HepG2 (cell line): ENCODE measurements around the gene SMIM36. TPM values are rescaled to one million over a fixed set of nuclear protein-coding genes. Genes with fewer than 3 reads are reported as not detected.

Experiments
- AKNA ChIP-seq: sonication (generic); formaldehyde crosslinking; IDR thresholded peaks from 2 replicates; pipeline ENCODE4 v1.4.0; 2020; ENCODE audit warnings: missing genetic modification reagents, borderline replicate concordance
- ARHGAP35 ChIP-seq: sonication (generic); formaldehyde crosslinking; IDR thresholded peaks from 2 replicates; pipeline ENCODE4 v1.9.0; 2022; ENCODE audit warnings: mild to moderate bottlenecking, inconsistent platforms, moderate library complexity, missing genetic modification reagents, borderline replicate concordance
- DMTF1 ChIP-seq: sonication (generic); formaldehyde crosslinking; IDR thresholded peaks from 2 replicates; pipeline ENCODE4 v1.4.0; 2020; ENCODE audit warnings: mild to moderate bottlenecking, missing genetic modification reagents
- HNRNPUL1 ChIP-seq: fragments of 200-400 bp; formaldehyde crosslinking; IDR thresholded peaks from 2 replicates; pipeline ENCODE4 v1.6.1; 2017; ENCODE audit warnings: low read depth, mild to moderate bottlenecking, low read length, moderate library complexity
- KAT2B ChIP-seq: fragments of 150-350 bp; IDR thresholded peaks from 2 replicates; pipeline ENCODE4 v1.6.1; 2014; ENCODE audit warnings: low read depth, low read length, borderline replicate concordance
- KLF15 ChIP-seq: sonication (generic); formaldehyde crosslinking; IDR thresholded peaks from 2 replicates; pipeline ENCODE4 v1.8.1; 2023; ENCODE audit warnings: borderline replicate concordance, mild to moderate bottlenecking, inconsistent platforms, missing genetic modification reagents, mixed read lengths
- MNT ChIP-seq: fragments of 450-650 bp; IDR thresholded peaks from 2 replicates; pipeline ENCODE4 v1.6.1; 2016
- MTA3 ChIP-seq: sonication (generic); formaldehyde crosslinking; IDR thresholded peaks from 2 replicates; pipeline ENCODE4 v1.4.0; 2020; ENCODE audit warnings: missing genetic modification reagents
- NFE2L1 ChIP-seq: sonication (generic); formaldehyde crosslinking; IDR thresholded peaks from 2 replicates; pipeline ENCODE4 v1.4.0; 2020; ENCODE audit warnings: missing genetic modification reagents, mild to moderate bottlenecking, borderline replicate concordance
- NR2F2 ChIP-seq: IDR thresholded peaks from 2 replicates; pipeline ENCODE4 v1.6.1; 2012; ENCODE audit warnings: low read depth, inconsistent platforms, borderline replicate concordance
- PHF8 ChIP-seq: sonication (generic); formaldehyde crosslinking; IDR thresholded peaks from 2 replicates; pipeline ENCODE4 v1.5.0; 2020; ENCODE audit warnings: missing genetic modification reagents
- RAD21 ChIP-seq: fragments of 450-650 bp; formaldehyde crosslinking; IDR thresholded peaks from 2 replicates; pipeline ENCODE4 v1.5.0; 2020; ENCODE audit warnings: mild to moderate bottlenecking
- TEF ChIP-seq: sonication (generic); formaldehyde crosslinking; IDR thresholded peaks from 2 replicates; pipeline ENCODE4 v1.5.0; 2020; ENCODE audit warnings: missing genetic modification reagents
- TSC22D2 ChIP-seq: sonication (generic); formaldehyde crosslinking; IDR thresholded peaks from 2 replicates; pipeline ENCODE4 v1.5.1; 2020; ENCODE audit warnings: missing genetic modification reagents, mild to moderate bottlenecking, borderline replicate concordance
- ZMAT5 ChIP-seq: sonication (generic); formaldehyde crosslinking; IDR thresholded peaks from 2 replicates; pipeline ENCODE4 v1.5.0; 2020; ENCODE audit warnings: mild to moderate bottlenecking, low read depth, missing genetic modification reagents, borderline replicate concordance
- ZNF264 ChIP-seq: sonication (generic); formaldehyde crosslinking; IDR thresholded peaks from 2 replicates; pipeline ENCODE4 v1.4.0; 2020; ENCODE audit warnings: missing genetic modification reagents
- ZNF550 ChIP-seq: sonication (generic); formaldehyde crosslinking; IDR thresholded peaks from 2 replicates; pipeline ENCODE4 v1.4.0; 2020; ENCODE audit warnings: mild to moderate bottlenecking, missing genetic modification reagents, borderline replicate concordance
- ZNF678 ChIP-seq: sonication (generic); formaldehyde crosslinking; IDR thresholded peaks from 2 replicates; pipeline ENCODE4 v1.4.0; 2020; ENCODE audit warnings: mild to moderate bottlenecking, missing genetic modification reagents
- ZNF720 ChIP-seq: sonication (generic); formaldehyde crosslinking; IDR thresholded peaks from 2 replicates; pipeline ENCODE4 v1.4.0; 2020; ENCODE audit warnings: missing genetic modification reagents
- ZNF782 ChIP-seq: sonication (generic); formaldehyde crosslinking; IDR thresholded peaks from 2 replicates; pipeline ENCODE4 v1.4.0; 2020; ENCODE audit warnings: missing genetic modification reagents, mild to moderate bottlenecking, borderline replicate concordance
- polyA plus RNA-seq, 8 experiments: library from polyadenylated mRNA; depleted of rRNA in 3 of 8; stranded (reverse) in 7 of 8; unstranded in 1 of 8; fragments of >200 nt; fragmentation: Illumina TruSeq in 4 of 8; extraction: Trizol in 4 of 8; gene quantifications; 2 replicates each; pipeline versions ENCODE4 v1.2.1 to v1.2.3, GENCODE V29; 2011 to 2016; ENCODE audit warnings: low read depth in 4 of 8, missing spikeins in 1 of 8, mixed read lengths in 1 of 8; ENCODE audit not compliant: insufficient read depth in 1 of 8
- total RNA-seq, 5 experiments: library from RNA; depleted of rRNA; stranded (reverse); fragments of >200 nt; fragmentation: Illumina TruSeq; extraction: Trizol; gene quantifications; 2 replicates each; pipeline ENCODE4 v1.2.3, GENCODE V29; 2016; ENCODE audit warnings: low read depth in 1 of 5

The SMIM36 gene
- total and polyA plus RNA-seq, 2 of the 13 experiments (the other 11 are each of a cell fraction or from before 2014, with no cell fraction given): not detected

- TF ChIP-seq DMTF1 (CRISPR knock-in tag): no peak
- no peak for TF ChIP-seq ZNF720 (CRISPR knock-in tag)
- no peak for TF ChIP-seq ZNF264 (CRISPR knock-in tag)
- TF ChIP-seq ZNF678 (CRISPR knock-in tag): no peak
- no peak for TF ChIP-seq ARHGAP35 (CRISPR knock-in tag)
- no peak for TF ChIP-seq KLF15 (CRISPR knock-in tag)
- no peak for TF ChIP-seq AKNA (CRISPR knock-in tag)
- TF ChIP-seq NR2F2: 0 out of 2 replicates have a peak, but pooled peaks have one; percentile 50
- TF ChIP-seq HNRNPUL1: no peak
- TF ChIP-seq NFE2L1 (CRISPR knock-in tag): no peak
- TF ChIP-seq RAD21 (CRISPR knock-in tag): no peak
- TF ChIP-seq ZNF550 (CRISPR knock-in tag): no peak
- TF ChIP-seq ZMAT5 (CRISPR knock-in tag): no peak
- no peak for TF ChIP-seq MTA3 (CRISPR knock-in tag)
- TF ChIP-seq TSC22D2 (CRISPR knock-in tag): 0 out of 2 replicates have a peak, but pooled peaks have one; percentile 38
- no peak for TF ChIP-seq MNT
- TF ChIP-seq ZNF782: no peak
- no peak for TF ChIP-seq KAT2B
- TF ChIP-seq PHF8 (CRISPR knock-in tag): no peak
- TF ChIP-seq TEF: no peak
Measured at GRCh38 chr17:55452139-55452790, 59.0 kb downstream of the SMIM36 start (continued).
